Femur (tissue), 1 donor: ENCODE measurements around the gene CYP3A5.
"Not testable (repeated sequence)": the region's sequence is repeated elsewhere in the genome, so short reads cannot be mapped to it uniquely, and the experiment has no call there.

Experiments used
- DNase-seq: peaks from one replicate; pipeline ENCODE4 v3.0.0-alpha.2; 2017

Gene CYP3A5

DNA sequence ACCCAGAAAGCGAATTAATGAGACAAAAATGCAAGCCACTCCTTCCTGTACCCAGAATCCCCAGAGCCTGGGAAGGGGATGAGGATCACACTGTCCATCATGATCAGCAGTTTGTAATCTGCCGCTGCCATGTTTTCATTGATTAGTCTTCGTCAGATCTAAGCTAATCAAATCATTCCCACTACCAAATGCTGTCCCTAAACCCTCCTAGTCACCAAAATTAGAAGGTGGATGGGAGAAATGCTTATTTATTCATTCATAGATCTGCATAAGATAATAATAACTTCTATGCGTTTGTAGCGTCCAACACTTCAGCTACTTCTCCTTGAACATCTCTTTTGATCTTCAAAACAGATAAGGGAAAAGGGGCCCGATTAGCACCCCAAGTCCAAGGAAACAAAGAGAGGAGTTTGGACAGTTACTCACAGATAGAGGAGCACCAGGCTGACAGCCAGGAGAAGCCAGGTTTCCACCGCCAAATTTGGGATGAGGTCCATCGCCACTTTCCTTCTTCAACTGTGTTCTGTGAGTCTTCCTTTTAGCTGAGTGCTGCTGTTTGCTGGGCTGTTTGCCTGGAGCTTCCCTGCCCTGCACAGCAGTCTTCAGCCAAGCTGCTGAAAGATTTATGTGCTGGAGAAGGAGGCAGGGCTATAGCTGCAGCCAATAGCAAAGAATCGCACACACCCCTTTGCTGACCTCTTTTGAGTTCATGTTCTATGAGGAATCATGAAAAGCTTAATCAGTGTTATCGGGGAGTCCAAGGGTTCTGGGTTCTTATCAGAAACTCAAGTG lies at the start of gene CYP3A5:
Gene CYP3A5 (minus strand): TSS at position 597 of the 792 bp plus-strand sequence. CDS start 100 bp downstream, at position 497.
- DNase-seq: peak; percentile 44

DNA sequence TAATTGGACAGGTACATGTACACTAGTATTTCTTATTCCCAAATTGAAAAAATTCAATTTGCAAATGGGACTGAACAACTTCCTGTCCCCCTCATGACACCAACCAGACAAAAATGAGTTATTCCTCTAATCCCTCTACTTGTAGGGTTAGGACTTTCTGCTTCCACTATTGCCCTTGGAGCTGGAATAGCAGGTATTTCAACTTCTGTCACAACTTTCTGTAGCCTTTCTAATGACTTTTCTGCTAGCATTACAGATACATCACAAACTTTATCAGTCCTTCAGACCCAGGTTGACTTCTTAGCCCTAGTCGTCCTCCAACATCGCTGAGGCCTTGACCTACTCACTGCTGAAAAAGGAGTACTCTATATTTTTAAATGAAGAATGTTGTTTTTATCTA lies 48.8 kb upstream of the CYP3A5 start:
- no peak for DNase-seq

DNA sequence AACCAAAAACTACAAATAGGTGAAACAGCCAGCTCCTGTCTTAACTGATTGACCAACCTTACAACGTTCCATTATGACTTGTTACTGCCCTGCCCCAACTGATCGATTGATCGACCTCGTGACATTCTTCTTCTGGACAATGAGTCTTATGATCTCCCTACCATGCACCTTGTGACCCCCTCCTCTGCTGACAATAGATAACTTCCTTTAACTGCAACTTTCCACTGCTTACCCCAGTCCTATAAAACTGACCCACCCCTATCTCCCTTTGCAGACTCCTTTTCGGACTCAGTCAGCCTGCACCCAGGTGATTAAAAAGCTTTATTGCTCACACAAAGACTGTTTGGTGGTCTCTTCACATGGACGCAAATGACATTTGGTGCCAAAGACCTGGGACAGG lies 43.4 kb upstream of the CYP3A5 start:
- not testable (repeated sequence) for DNase-seq

DNA sequence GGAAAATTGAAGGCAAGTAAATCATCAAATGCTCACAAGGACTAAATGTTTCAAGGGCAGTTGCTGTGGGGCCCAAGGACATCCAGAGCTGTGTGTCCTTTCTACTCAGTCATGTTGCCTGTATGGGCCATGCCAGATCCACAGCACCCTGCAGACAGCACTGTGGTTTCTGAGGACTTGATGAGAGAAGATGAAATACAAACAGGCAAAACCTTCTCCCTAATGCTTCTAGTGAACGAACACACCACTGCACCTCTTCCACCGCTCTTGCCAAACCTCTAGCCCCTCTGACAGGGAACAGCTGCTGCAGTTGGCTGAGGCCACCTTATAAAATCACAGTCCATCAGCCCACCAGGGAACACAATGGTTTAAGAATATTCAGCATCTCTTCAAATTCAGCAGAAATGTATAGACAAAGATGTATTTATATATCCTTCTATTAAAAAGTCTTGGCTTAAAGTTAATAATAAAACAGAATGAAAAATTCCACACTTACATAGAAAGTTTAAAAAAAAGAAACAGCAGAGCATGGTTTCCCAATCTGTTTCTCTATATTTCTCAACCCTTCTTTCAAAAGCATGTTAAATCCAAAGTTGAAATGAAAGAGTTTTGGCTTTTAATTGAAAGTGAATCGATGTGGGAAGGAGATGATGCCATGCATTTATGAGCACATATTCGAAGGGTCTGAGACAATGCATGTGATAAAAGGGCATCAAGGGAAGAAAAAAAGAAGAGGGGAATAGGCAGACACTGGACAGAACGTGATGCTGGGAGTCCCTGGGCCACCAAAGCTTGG lies 41.2 kb upstream of the CYP3A5 start:
- DNase-seq: peak; percentile 29

DNA sequence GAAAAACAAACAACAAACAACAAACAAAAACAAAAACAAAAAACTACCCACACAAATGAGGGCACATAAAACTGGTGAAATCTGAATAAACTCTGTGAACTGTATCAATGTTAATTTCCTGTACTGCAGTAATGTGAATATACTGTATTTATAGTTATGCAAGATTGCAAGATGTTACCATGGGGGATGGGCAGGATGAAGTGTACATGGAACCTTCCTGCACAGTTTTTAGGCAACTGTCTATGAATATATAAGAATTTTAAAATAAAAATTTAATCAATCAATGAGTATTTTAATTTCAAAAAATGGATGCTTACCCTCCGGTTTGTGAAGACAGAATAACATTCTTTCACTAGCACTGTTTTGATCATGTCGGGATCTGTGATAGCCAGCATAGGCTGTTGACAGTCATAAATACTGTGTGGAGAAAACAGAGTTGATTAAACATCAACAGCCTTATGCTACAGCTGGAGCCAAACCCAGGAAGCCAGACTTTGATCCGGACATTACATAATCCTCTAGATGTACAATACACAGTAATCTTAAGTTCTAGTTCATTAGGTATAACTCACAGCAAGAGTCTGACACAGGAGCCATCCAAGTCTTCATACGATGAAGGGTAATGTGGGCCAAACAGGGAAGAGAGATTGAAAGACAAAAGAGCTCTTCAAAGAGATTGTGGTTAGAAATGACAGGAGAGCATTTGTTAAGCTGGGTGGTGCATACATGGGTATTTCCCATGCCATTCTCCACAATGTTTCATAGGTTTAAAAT lies 40.4 kb upstream of the CYP3A5 start:
- DNase-seq: no peak

DNA sequence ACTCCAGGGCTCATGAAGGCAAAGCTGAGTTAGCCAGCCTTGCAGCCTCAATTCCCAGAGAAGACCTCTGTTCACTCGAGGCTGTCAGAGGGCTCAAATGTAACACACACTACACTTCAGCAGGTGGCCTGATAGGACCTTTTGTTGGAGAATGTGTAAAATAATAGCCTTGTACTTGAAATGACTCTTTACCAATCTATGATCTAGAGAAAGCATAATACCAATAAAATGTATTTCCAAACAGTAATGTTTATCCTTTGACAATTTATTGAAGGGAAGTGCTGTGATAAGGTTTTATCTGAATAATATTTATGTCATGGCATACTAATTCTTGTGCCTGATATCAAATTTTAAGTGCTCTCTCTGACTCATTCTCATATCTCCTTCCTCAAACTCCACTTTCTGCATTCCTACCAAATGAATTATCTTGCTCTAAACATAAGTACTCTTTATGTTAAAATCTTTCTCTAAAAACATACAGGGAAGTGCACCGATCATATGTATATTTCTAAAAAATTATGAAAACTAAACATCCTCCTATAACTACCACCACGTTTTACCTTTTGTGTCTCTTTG lies 34.3 kb upstream of the CYP3A5 start:
- DNase-seq: no peak

DNA sequence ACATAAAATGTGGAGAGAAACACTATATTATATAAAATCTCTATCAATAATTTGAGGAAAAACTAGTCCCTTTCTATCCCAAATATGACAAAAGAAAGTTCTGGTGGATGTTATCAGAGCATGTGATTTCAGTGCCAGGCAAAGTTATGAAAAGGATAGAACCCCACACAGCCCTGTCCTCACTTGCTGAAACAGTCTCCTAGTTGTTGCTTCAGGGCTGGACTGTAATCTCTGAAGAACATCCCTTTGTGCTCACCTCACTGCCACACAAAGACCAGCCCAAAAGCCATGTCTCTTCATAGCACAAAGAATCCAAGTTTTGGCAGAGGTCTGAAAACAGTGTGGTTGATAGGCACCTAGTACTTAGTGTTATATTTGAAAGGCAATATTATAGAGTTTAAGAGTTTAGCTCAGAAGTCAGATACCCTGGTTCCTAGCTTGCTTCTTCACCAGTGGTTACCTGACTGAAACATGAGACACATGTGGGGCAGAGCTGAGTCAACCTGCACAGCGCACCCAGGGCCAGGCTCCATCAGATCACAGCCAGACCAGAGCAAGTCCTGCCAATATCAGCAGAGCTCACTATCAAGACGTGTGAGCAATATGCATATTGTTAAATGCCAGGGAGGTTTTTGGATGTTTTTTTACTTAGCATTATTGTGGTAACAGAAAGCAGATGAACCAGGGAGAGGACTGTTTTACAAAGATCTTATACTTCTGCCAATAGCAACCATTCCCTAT lies 30.2 kb upstream of the CYP3A5 start:
- DNase-seq: no peak

DNA sequence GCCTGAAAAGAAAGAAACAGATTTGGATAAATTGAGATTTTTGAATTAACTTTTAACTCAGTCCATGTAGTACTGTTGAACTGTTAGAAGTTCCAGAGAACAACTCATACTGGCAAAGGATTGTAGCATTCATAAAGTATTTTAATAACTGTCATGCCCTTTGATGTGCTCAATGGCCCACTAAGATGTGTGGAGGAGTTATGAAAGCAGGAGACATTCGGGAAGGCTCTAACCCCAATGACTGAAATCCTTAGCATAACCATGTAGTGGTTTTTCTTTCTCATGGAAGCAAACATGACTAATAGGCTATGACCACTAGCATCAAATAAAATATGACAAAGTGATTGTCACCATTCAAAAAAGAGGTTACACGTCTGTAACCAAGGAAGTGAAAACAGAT lies 29.5 kb upstream of the CYP3A5 start:
- no peak for DNase-seq

DNA sequence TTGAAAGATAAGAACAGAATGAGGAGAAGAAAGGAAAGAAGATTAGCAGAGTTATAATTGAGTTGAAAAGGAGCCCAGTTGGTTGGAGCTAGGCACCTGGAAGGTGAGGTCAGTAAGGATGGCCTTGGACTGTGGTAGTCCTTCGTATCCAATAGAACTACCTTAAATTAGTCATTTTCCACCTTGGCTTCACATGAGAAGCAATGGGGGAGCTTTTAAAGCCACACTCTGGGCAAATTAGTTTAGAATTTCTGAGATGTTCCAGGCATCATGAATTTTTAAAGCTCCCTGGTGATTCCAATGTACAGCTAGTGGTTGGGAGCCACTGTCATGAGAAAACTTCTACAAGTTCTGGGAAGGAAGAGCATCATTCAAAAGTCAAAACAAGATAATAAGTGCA lies 27.3 kb upstream of the CYP3A5 start:
- DNase-seq: no peak

DNA sequence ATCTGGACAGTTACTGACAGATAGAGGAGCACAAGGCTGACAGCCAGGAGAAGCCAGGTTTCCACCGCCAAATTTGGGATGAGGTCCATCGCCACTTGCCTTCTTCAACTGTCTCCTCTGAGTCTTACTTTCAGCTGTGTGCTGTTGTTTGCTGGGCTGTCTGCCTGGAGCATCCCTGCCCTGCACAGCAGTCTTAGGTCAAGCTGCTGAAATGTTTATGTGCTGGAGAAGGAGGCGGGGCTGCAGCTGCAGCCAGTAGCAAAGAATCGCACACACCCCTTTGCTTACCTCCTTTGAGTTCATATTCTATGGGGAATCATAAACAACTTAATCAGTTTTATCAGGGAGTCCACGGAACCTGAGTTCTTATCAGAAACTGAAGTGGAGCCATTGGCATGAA lies 20.1 kb upstream of the CYP3A5 start:
- no peak for DNase-seq

DNA sequence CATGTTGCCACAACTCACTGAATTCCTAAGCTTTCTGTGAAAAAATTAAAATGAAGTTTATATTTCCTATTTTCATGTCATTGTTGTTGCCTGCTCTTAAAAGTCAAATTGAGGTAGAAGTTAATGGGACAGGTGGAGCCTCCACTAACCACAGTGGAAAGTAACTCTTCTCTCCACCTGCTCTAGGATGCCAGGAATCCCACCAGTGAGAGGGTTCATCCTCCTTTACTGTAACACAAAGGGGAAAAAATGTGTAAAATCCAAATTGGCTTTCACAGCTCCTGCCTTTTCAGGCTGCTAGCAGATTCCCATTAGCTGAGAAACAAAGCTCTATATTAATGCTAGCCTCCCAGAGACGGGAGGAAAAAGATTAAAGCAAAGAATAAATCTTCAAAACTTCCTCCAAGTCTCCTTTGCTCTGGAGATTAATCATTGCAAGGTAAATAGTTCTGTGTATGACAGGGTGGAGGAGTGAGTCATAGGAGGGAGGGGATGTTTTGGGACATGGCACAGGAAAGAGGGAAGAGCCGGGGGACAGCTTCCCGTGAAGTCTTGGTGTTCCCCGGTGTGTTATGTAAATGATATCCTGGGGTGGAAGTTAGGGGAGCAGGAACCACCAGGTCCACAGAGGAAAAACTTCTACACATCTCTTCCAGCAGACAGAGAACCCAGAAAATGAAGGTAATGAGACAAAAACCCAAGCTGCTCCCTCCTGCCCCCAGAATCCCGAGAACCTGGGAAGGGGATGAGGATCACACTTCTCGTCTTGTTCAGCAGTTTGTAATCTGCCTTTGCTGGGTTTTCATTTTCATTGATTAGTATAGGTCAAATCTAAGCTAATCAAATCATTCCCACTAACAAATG lies 19.3 kb upstream of the CYP3A5 start:
- DNase-seq: not testable (repeated sequence)

DNA sequence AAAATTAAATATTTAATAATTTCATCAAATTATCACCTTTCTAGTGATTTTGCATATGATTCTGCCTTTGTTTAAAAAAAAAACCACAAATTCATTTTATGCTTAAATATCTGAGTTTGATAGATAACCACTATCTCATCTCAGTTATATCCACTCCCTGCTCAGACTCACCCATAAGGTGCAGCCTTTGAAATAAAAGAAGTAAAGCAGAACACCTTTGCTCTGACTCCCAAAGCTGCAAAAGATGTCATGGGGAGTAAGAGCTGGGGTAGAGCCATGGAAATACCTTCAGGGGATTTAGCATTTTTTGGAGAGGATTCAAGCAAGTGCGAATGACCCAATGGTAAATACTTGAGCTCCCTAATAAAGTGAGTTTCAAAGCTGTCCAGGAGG lies 15.1 kb upstream of the CYP3A5 start:
- DNase-seq: no peak

DNA sequence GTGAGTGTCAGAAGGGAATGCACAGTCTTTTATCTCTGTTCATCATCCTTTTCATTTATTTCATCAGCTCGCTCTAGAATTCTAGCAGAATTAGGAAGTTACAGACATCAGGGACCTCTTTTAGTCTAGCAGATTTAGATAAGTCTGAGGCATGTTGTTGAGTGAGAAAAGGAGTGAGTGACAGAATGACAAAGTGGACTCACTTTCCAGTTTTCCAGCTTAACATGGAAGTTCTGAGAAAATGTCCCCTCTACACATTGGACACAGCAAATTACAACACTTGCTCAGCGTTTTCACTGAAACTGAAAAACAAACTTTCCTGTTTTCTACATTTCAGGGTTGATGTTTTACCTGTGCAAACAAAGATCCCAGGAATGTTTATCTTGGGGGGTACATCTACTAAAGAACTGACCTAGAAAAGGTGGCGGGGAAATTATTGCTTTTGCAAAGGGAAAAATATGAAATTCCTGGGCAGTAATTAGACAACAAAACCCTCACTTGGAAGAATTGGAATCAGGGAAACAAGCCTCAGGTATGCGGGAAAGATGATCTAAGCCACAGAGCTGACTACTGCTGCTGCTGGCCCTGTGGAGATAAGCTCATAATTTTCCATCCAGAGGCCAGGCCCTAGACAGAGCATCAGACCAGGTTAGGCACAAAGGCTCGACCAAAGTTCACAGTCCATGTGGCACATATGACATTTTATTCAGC lies 14.6 kb upstream of the CYP3A5 start:
- no peak for DNase-seq

DNA sequence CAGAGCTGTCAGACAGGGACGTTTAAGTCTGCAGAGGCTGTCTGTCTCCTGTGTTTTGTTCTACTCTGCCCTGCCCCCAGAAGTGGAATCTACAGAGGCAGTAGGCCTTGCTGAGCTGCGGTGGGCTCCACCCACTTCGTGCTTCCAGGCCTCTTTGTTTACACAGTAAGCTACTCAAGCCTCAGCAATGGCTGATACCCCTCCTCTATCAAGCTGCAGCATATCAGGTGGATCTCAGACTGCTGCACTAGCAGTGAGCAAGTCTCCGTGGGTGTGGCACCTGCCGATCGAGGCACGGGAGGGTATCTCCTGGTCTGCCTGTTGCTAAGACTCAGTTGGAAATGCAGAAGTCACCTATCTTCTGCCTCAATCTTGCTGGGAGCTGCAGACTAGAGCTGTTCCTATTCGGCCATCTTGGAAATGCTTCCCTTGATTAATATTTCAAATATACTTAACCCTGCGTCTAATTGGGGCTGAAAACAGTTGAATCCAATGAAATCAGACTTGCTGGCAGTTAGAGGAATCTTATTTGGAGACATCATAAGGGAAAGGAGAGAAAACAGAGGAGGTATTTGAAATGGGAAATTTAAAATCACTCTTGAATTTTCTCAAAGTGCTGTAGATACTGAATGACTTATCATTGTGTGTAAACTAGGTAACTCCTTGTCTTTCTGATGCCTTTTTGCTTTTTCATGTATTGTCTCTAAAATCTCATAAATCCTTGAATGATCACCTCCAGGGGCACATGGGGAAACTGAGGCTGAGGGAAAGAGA lies 13.8 kb upstream of the CYP3A5 start:
- no peak for DNase-seq

DNA sequence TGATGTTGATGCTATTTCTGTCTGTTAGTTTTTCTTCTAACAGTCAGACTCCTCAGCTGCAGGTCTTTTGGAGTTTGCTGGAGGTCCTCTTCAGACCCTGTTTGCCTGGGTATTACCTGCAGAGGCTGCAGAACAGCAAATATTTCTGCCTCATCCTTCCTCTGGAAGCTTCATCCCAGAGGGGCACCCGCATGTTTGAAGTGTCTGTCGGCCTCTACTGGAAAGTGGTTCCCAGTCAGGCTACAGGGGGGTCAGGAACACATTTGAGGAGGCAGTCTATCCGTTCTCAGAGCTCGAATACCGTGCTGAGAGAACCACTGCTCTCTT lies 13.3 kb upstream of the CYP3A5 start:
- DNase-seq: no peak

DNA sequence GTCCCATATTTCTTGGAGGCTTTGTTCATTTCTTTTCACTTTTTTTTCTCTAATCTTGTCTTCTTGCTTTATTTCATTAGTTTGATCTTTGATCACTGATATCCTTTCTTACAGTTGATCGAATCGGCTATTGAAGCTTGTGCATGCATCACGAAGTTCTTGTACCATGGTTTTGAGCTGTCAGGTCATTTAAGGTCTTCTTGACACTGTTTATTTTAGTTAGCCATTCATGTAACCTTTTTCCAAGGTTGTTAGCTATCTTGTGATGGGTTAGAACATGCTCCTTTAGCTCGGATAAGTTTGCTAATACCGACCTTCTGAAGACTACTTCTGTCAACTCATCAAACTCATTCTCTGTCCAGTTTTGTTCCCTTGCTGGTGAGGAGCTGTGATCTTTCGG lies 12.8 kb upstream of the CYP3A5 start:
- DNase-seq: not testable (repeated sequence)

DNA sequence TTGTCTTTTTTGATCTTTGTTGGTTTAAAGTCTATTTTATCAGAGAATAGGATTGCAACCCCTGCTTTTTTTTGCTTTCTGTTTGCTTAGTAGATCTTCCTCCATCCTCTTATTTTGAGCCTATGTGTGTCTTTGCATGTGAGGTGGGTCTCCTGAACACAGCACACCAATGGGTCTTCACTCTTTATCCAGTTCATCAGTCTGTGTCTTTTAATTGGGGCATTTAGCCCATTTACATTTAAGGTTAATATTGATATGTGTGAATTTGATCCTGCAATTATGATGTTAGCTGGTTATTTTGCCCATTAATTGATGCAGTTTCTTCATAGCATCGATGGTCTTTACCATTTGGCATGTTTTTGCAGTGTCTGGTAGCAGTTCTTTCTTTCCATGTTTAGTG lies 11.9 kb upstream of the CYP3A5 start:
- DNase-seq: not testable (repeated sequence)

DNA sequence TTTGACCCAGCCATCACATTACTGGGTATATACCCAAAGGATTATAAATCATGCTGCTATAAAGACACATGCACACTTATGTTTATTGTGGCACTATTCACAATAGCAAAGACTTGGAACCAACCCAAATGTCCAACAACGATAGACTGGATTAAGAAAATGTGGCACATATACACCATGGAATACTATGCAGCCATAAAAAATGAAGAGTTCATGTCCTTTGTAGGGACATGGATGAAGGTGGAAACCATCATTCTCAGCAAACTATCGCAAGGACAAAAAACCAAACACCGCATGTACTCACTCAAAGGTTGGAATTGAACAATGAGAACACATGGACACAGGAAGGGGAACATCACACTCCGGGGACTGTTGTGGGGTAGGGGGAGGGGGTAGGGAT lies 11.1 kb upstream of the CYP3A5 start:
- DNase-seq: not testable (repeated sequence)

DNA sequence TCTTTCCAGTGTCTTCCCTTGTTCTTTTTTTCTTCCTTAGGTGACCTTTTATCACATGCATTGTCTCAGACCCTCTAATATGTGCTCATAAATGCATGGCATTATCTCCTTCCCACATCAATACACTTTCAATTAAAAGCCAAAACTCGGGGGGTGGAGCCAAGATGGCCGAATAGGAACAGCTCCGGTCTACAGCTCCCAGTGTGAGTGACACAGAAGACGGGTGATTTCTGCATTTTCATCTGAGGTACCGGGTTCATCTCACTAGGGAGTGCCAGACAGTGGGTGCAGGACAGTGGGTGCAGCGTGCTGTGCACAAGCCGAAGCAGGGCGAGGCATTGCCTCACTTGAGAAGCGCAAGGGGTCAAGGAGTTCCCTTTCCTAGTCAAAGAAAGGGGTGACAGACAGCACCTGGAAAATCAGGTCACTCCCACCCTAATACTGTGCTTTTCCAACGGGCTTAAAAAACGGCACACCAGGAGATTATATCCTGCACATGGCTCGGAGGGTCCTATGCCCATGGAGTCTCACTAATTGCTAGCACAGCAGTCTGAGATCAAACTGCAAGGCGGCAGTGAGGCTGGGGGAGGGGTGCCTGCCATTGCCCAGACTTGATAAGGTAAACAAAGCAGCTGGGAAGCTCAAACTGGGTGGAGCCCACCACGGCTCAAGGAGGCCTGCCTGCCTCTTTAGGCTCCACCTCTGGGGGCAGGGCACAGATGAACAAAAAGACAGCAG lies 6.2 kb upstream of the CYP3A5 start:
- not testable (repeated sequence) for DNase-seq
